ENCODE data around the gene CTBS.

The CTBS gene

DNA sequence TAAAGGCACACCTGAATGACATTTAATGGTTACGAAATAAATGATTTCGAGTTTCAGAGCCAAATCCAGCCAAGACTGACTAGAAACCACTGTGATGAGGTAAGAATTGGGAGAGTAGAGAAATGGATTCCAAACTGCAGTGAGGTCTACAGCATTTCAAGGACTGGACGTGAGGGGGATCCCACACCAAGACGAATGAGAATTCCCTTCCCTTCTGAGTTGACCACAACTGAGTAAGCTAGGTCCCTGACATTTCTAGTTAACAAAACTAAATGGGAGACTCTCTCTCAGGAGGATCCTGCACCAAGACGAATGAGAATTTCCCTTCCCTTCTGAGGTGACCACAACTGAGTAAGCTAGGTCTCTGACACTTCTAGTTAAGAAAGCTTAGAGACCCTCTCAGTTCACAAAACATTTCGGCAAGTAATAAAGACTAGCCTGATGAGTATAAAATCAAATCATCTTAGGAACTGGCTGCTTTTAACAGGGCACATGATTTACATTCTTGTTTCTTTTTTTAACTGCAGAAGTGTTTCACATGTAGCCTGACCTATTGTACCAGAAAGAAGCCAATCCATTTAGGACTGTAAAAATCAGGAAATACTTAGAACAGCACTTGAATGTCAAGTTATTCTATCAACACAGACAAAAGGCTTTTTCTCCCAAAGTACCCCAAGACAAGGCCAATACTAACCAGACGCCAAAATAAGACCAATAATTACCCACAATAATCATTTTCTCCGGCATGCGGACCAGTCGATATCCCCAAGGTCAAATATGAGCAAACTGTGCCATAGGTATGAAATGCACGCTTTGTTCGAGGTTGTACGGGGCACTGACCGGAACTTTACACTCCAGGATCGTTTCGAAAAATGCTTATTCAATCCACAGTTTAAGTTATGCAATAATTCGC, 69.4 kb downstream of the CTBS start:
- peak; percentile 34 for DNase-seq
- Histone ChIP-seq H3K4me3 (ENCODE audit: low read length) (peak overlapping the region; percentile 92), H2AK5ac (ENCODE audit: low read length) (no peak overlapping the region), H3K27ac (ENCODE audit: low read depth, low read length) (no peak overlapping the region), H2BK120ac (ENCODE audit: low read depth, low read length) (no peak overlapping the region), H3K18ac (ENCODE audit: low read length) (no peak overlapping the region), H3K4me2 (ENCODE audit: low read length) (peak overlapping the region; percentile 66), H4K5ac (ENCODE audit: low read length) (no peak overlapping the region), H3K27me3 (ENCODE audit: insufficient read depth, low read length, poor library complexity) (no peaks in the 10 kb centered on the region), H3K56ac (ENCODE audit: low read length) (peak overlapping the region; percentile 95), H3K36me3 (ENCODE audit: control insufficient read depth, insufficient read depth, low read length) (no peaks in the 10 kb centered on the region), H4K8ac (ENCODE audit: low read depth, low read length) (no peak overlapping the region), H3K9ac (ENCODE audit: low read length) (peak overlapping the region; percentile 92), H3K4me1 (ENCODE audit: control insufficient read depth, low read depth, low read length) (peaks cover 2% of the 10 kb centered on the region), H3K4ac (ENCODE audit: low read depth, low read length) (no peak overlapping the region), H3K79me2 (ENCODE audit: control insufficient read depth, insufficient read depth, low read length) (peaks cover 26% of the 10 kb centered on the region), H3K79me1 (ENCODE audit: low read length) (peaks cover 6% of the 10 kb centered on the region), H2BK5ac (ENCODE audit: low read length) (no peak overlapping the region), H2BK15ac (replicated peaks; ENCODE audit: low read depth) (no peak overlapping the region), H3K23ac (ENCODE audit: low read length) (no peak overlapping the region)
- no CpG with 5 or more reads among the region's 17 CpGs for WGBS (ENCODE audit: extremely low coverage, insufficient coverage, low lambda C conversion rate)

DNA sequence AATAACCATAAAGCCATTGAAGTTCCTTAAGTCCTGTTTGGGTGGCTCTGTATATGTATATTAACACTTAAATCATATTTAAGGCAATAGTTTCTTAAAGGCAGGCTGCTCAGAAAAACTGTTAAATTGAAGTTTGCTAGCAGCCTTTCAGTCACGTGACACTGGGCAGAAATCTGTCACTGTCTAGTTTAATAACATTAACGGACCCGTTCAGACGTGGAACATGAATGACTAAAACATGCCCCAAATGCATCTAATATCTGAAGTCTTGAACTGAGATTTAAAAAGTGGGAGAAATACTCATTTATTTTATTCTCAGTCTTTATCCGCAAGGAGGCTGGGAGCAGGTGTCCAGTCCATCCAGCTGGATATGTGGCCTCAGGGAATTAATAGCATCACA, 71.3 kb downstream of the CTBS start:
- Histone ChIP-seq H3K23ac (ENCODE audit: low read length) (no peak overlapping the region), H3K79me1 (ENCODE audit: low read length) (peaks cover 6% of the 10 kb centered on the region), H3K27ac (ENCODE audit: low read depth, low read length) (no peak overlapping the region), H4K8ac (ENCODE audit: low read depth, low read length) (no peak overlapping the region), H2BK120ac (ENCODE audit: low read depth, low read length) (no peak overlapping the region), H3K36me3 (ENCODE audit: control insufficient read depth, insufficient read depth, low read length) (no peaks in the 10 kb centered on the region), H3K79me2 (ENCODE audit: control insufficient read depth, insufficient read depth, low read length) (peaks cover 26% of the 10 kb centered on the region), H3K27me3 (ENCODE audit: insufficient read depth, low read length, poor library complexity) (no peaks in the 10 kb centered on the region), H2BK5ac (ENCODE audit: low read length) (no peak overlapping the region), H3K4me3 (ENCODE audit: low read length) (no peak overlapping the region), H4K5ac (ENCODE audit: low read length) (no peak overlapping the region), H3K56ac (ENCODE audit: low read length) (no peak overlapping the region), H3K9ac (ENCODE audit: low read length) (no peak overlapping the region), H3K4me2 (ENCODE audit: low read length) (no peak overlapping the region), H3K18ac (ENCODE audit: low read length) (no peak overlapping the region), H2BK15ac (replicated peaks; ENCODE audit: low read depth) (no peak overlapping the region), H3K4ac (ENCODE audit: low read depth, low read length) (no peak overlapping the region), H3K4me1 (ENCODE audit: control insufficient read depth, low read depth, low read length) (peaks cover 2% of the 10 kb centered on the region), H2AK5ac (ENCODE audit: low read length) (no peak overlapping the region)
- WGBS (ENCODE audit: extremely low coverage, insufficient coverage, low lambda C conversion rate) = no CpG with 5 or more reads among the region's 5 CpGs
- DNase-seq = no peak

All from mesendoderm (in vitro differentiated cells).